ENCODE measurements around the gene MLLT6.

- no peak for TF ChIP-seq CTCF (IDR thresholded peaks at IDR 0.05; ENCODE audit: low read depth, low read length)
- TF ChIP-seq EZH2phosphoT487 (IDR thresholded peaks at IDR 0.05; ENCODE audit: low read depth): no peak
These were observed 45.4 kb downstream of the MLLT6 start for GRCh38 chr17:38750312-38751121.

Data from OCI-LY3 (cell line).